ENCODE measurements around the gene LLCFC1. TPM values are rescaled to one million over a fixed set of nuclear protein-coding genes. Genes with fewer than 3 reads are reported as not detected.

The LLCFC1 gene
- total RNA-seq, 1 donor from 2014 or later, result not detected

DNA sequence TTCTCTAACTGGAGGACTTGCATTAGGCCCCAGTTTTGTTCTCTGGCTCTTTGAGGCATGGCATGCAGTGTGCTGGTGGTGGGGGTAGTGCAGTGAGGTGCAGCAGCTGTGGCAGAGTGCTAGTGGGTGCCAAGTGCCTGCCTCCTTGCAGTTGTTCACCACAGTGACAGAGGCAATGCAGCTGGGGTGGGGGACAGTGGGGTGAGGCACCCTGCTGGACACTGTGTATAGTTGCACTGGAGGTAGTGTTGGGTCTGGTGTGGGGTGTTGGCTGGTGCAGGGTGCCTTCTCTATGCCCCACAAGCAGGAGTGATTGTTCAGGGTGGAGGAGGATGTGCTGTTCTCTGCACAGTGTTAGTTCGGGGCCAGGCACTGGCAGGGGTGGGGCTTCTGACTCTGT lies 44.5 kb downstream of the LLCFC1 start:
- Mint-ChIP-seq H3K9me3 (ENCODE audit: unreplicated experiment) (peaks cover 9% of the 10 kb centered on the region), H3K27ac (ENCODE audit: unreplicated experiment) (no peak overlapping the region), H3K36me3 (ENCODE audit: unreplicated experiment) (no peaks in the 10 kb centered on the region), H3K4me3 (ENCODE audit: unreplicated experiment) (no peak overlapping the region), H3K27me3 (ENCODE audit: unreplicated experiment) (no peaks in the 10 kb centered on the region), H3K4me1 (ENCODE audit: low read depth, unreplicated experiment) (no peaks in the 10 kb centered on the region)
- no peak for DNase-seq
- TF ChIP-seq, protein P1, sequence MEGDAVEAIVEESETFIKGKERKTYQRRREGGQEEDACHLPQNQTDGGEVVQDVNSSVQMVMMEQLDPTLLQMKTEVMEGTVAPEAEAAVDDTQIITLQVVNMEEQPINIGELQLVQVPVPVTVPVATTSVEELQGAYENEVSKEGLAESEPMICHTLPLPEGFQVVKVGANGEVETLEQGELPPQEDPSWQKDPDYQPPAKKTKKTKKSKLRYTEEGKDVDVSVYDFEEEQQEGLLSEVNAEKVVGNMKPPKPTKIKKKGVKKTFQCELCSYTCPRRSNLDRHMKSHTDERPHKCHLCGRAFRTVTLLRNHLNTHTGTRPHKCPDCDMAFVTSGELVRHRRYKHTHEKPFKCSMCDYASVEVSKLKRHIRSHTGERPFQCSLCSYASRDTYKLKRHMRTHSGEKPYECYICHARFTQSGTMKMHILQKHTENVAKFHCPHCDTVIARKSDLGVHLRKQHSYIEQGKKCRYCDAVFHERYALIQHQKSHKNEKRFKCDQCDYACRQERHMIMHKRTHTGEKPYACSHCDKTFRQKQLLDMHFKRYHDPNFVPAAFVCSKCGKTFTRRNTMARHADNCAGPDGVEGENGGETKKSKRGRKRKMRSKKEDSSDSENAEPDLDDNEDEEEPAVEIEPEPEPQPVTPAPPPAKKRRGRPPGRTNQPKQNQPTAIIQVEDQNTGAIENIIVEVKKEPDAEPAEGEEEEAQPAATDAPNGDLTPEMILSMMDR (IDR thresholded peaks at IDR 0.05; ENCODE audit: partially characterized antibody, unreplicated experiment), result no peak

DNA sequence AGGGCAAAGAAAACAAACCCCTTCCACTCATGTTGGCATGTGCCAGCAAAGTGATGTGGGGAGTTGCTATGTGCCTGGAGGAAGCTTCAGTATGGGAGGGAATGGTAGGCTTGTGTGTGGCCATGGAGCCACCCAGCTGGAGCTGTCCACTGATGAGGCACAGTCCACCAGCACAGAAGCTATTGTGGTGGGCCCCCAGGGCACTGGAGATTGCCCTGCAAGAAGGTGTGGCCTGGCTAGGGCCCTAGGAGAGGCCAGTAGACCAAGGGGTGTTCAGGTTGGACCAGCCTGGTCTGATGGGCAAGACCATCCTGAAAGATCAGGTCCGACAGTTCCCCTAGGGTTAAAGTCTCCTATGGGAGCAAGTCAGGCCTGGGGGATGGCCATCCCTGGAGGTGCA lies 45.0 kb downstream of the LLCFC1 start:
- Mint-ChIP-seq H3K27ac (ENCODE audit: unreplicated experiment) (no peak overlapping the region), H3K27me3 (ENCODE audit: unreplicated experiment) (no peaks in the 10 kb centered on the region), H3K9me3 (ENCODE audit: unreplicated experiment) (peaks cover 9% of the 10 kb centered on the region), H3K4me1 (ENCODE audit: low read depth, unreplicated experiment) (no peaks in the 10 kb centered on the region), H3K36me3 (ENCODE audit: unreplicated experiment) (no peaks in the 10 kb centered on the region), H3K4me3 (ENCODE audit: unreplicated experiment) (no peak overlapping the region)
- TF ChIP-seq, protein P1 (IDR thresholded peaks at IDR 0.05; ENCODE audit: partially characterized antibody, unreplicated experiment), result no peak
- no peak for DNase-seq

Other genes starting within 250 kb of the LLCFC1 start
- gene PRSS1, start 190.0 kb upstream of the LLCFC1 start, total RNA-seq (ENCODE audit: unreplicated experiment), result not detected
- not detected for gene PRSS2, start 168.5 kb upstream of the LLCFC1 start, total RNA-seq (ENCODE audit: unreplicated experiment)
- 21.4 TPM for gene EPHB6, start 84.4 kb upstream of the LLCFC1 start, total RNA-seq (ENCODE audit: unreplicated experiment)
- gene TRPV6, start 53.7 kb upstream of the LLCFC1 start, total RNA-seq (ENCODE audit: unreplicated experiment), result 0.27 TPM
- 0.15 TPM for gene TRPV5, start 5.7 kb upstream of the LLCFC1 start, total RNA-seq (ENCODE audit: unreplicated experiment)
- gene KEL, start 22.9 kb downstream of the LLCFC1 start, total RNA-seq (ENCODE audit: unreplicated experiment), result 0.64 TPM
- gene OR9A2, start 87.6 kb downstream of the LLCFC1 start, total RNA-seq (ENCODE audit: unreplicated experiment), result not detected
- not detected for gene OR6V1, start 112.9 kb downstream of the LLCFC1 start, total RNA-seq (ENCODE audit: unreplicated experiment)
- gene PIP, start 192.6 kb downstream of the LLCFC1 start, total RNA-seq (ENCODE audit: unreplicated experiment), result not detected
- not detected for gene TAS2R39, start 243.9 kb downstream of the LLCFC1 start, total RNA-seq (ENCODE audit: unreplicated experiment)

All from glutamatergic neuron (in vitro differentiated cells).